ENCODE results near the gene DDX52. TPM values are rescaled to one million over a fixed set of nuclear protein-coding genes. Genes with fewer than 3 reads are reported as not detected.

DDX52 gene
- total and polyA plus RNA-seq, 9 of the 15 experiments (the other 6 are each of a cell fraction or from before 2014, with no cell fraction given) = 19.1 to 50.5 (median 34.8) TPM

DNA sequence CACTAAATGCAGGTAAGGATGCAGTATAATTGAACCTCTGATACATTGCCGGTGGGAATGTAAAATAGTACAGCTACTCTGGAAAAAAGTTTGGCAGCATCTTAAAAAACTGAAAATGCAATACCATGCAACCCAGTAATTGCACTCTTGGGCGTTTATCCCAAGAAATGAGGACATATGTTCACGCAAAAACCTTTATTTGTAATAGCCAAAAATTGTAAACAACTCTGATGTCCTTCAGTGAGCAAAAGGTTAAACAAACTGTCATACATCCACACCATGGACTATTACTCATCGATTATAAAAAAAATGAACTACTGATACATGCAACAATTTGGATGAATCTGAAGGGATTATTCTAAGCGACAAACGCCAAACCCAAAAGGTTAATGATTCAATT lies 51.0 kb downstream of the DDX52 start:
- no peak overlapping the region for H2AFZ ChIP-seq (ENCODE audit: low read depth, low read length)
- peaks cover 36% of the 10 kb centered on the region; the same call in 2 of the 3 replicates for H3K36me3 ChIP-seq (ENCODE audit: control insufficient read depth, insufficient read depth, low read length)
- DNase-seq (ENCODE audit: extremely low read depth in 1 of 4, low spot score in 3 of 4) (no peak), ATAC-seq (no peak), FAIRE-seq (no peak)
- intact Hi-C loops (cut with micrococcal nuclease) (no loop called here), in situ Hi-C loops (cut with MboI) (no loop called here)
- TF ChIP-seq NFRKB (IDR thresholded peaks at IDR 0.05; ENCODE audit: low read depth) = no peak
- no peak for TF ChIP-seq ESRRB (CRISPR knock-in tag; IDR thresholded peaks at IDR 0.05; ENCODE audit: borderline replicate concordance)
- TF ChIP-seq JUNB (CRISPR knock-in tag; conservative IDR thresholded peaks at IDR 0.05) = no peak
- no peak for TF ChIP-seq KAT7 (CRISPR knock-in tag; IDR thresholded peaks at IDR 0.05; ENCODE audit: borderline replicate concordance)
- TF ChIP-seq, protein P1, sequence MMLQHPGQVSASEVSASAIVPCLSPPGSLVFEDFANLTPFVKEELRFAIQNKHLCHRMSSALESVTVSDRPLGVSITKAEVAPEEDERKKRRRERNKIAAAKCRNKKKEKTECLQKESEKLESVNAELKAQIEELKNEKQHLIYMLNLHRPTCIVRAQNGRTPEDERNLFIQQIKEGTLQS (IDR thresholded peaks at IDR 0.05) = no peak
- TF ChIP-seq, protein P1 (CRISPR knock-in tag; conservative IDR thresholded peaks at IDR 0.05) = no peak
- no TSS peak for BruUV-seq (replicated peaks)
- H3K9me3 ChIP-seq (replicated peaks; ENCODE audit: control insufficient read depth, insufficient read depth, low read depth, low read length) = no peaks in the 10 kb centered on the region
- ChIA-PET CTCF (ENCODE audit: low intra/inter-chr PET ratio) (no interaction called here), POLR2A (interaction anchor here (0.9 kb wide), 1 partner anchor 26 kb away, joined by 3 read pairs; no protein-coding TSS in a partner anchor)
- H3K4me2 ChIP-seq (ENCODE audit: insufficient read depth, low read length) = no peak overlapping the region
- H3K4me3 ChIP-seq = no peak overlapping the region
- WGBS (ENCODE audit: insufficient coverage, low coverage, missing lambda C conversion rate) = 77% methylated on average over 6 of the region's 6 CpGs
- no peaks in the 10 kb centered on the region for H3K27me3 ChIP-seq (ENCODE audit: control insufficient read depth in 2 of 2, insufficient read depth in 2 of 2, low read length in 2 of 2)
- no peaks in the 10 kb centered on the region for H3K4me1 ChIP-seq (replicated peaks in 1 of 2; ENCODE audit: control insufficient read depth in 2 of 2, insufficient read depth in 2 of 2, low read length in 2 of 2)
- H3K79me2 ChIP-seq (ENCODE audit: control insufficient read depth, insufficient read depth, low read length) = peaks cover 3% of the 10 kb centered on the region; the same call in 2 of the 3 replicates
- H3K9me1 ChIP-seq (ENCODE audit: control insufficient read depth, insufficient read depth, low read length) = no peaks in the 10 kb centered on the region
- H3K27ac ChIP-seq (ENCODE audit: extremely low read depth, low read depth, low read length) = no peak overlapping the region
- no peaks in the 10 kb centered on the region for H4K20me1 ChIP-seq (replicated peaks; ENCODE audit: control insufficient read depth, insufficient read depth, low read length)
- H3K9ac ChIP-seq (ENCODE audit: insufficient read depth in 1 of 2, low read depth in 2 of 2, low read length in 2 of 2) = no peak overlapping the region

All from K562 (cell line).